ENCODE data around the gene SMAD6. TPM values are rescaled to one million over a fixed set of nuclear protein-coding genes. Genes with fewer than 3 reads are reported as not detected.

The SMAD6 gene
- total and polyA plus RNA-seq, 2 donors (not counting 1 experiment from before 2014, with no cell fraction given), result 0.03 to 0.37 TPM

- no peaks in the 10 kb centered on the region for H3K4me1 ChIP-seq (ENCODE audit: control insufficient read depth in 2 of 2, insufficient read depth in 2 of 2, low read length in 2 of 2)
- TF ChIP-seq CTCF (IDR thresholded peaks at IDR 0.05), result no peak
- TF ChIP-seq EZH2 (IDR thresholded peaks at IDR 0.05; ENCODE audit: borderline replicate concordance, insufficient read depth, low read depth, low read length, poor library complexity, severe bottlenecking), result no peak
- no peak overlapping the region for H3K27ac Mint-ChIP-seq
- ATAC-seq (ENCODE audit: low read depth), result no peak
- ChIA-PET CTCF (interaction anchor here (0.8 to 1.5 kb wide), 3 partner anchors 14 to 42 kb away, joined by 3 read pairs; no protein-coding TSS in a partner anchor), POLR2A (no interaction called here)
- peaks cover 0 to 7% (median 0%) of the 10 kb centered on the region in 4 experiments for H3K27me3 ChIP-seq (replicated peaks in 1 of 4; ENCODE audit: control extremely low read depth in 1 of 4, control insufficient read depth in 3 of 4, insufficient read depth in 4 of 4, low read length in 3 of 4)
- no peaks in the 10 kb centered on the region for H3K9me3 Mint-ChIP-seq (ENCODE audit: insufficient read depth)
- no peaks in the 10 kb centered on the region for H3K36me3 ChIP-seq (replicated peaks in 1 of 2; ENCODE audit: control extremely low read depth in 1 of 2, control insufficient read depth in 1 of 2, extremely low read depth in 1 of 2, insufficient read depth in 2 of 2, low read length in 1 of 2)
- no peak overlapping the region for H3K9ac ChIP-seq (ENCODE audit: low read length)
- no peak overlapping the region for H3K27ac ChIP-seq (ENCODE audit: low read length in 2 of 2)
- intact Hi-C loops (cut with micrococcal nuclease), result no loop called here
- H3K4me1 Mint-ChIP-seq, result no peaks in the 10 kb centered on the region
- no peak overlapping the region for H3K4me3 Mint-ChIP-seq
- H4K20me1 ChIP-seq (ENCODE audit: control insufficient read depth, insufficient read depth, low read length, poor library complexity, severe bottlenecking), result no peaks in the 10 kb centered on the region
- DNase-seq, result no peak
- no peak overlapping the region for H3K4me2 ChIP-seq (replicated peaks; ENCODE audit: low read depth, low read length, poor library complexity, severe bottlenecking)
- no peaks in the 10 kb centered on the region for H3K79me2 ChIP-seq (ENCODE audit: control insufficient read depth, insufficient read depth, low read length)
- 83% methylated on average over 2 of the region's 4 CpGs for WGBS (ENCODE audit: insufficient coverage)
- H3K27me3 Mint-ChIP-seq, result peaks cover 19% of the 10 kb centered on the region
- peaks cover 0 to 5% (median 0%) of the 10 kb centered on the region in 3 donors for H3K9me3 ChIP-seq (ENCODE audit: control extremely low read depth in 1 of 3, control insufficient read depth in 2 of 3, insufficient read depth in 1 of 3, low read length in 2 of 3)
- no peak overlapping the region for H3K4me3 ChIP-seq (ENCODE audit: control extremely low read depth in 1 of 5, extremely low read depth in 1 of 5, insufficient read depth in 1 of 5, low read depth in 2 of 5, low read length in 4 of 5)
- H2AFZ ChIP-seq (ENCODE audit: insufficient read depth, low read depth, low read length, poor library complexity, severe bottlenecking), result no peak overlapping the region
Measured at GRCh38 chr15:66809664-66810063, 107.6 kb downstream of the SMAD6 start.

- Histone ChIP-seq H3K4me2 (replicated peaks; ENCODE audit: low read depth, low read length, poor library complexity, severe bottlenecking) (no peak overlapping the region), H3K4me1 (ENCODE audit: control insufficient read depth in 2 of 2, insufficient read depth in 2 of 2, low read length in 2 of 2) (no peaks in the 10 kb centered on the region), H4K20me1 (ENCODE audit: control insufficient read depth, insufficient read depth, low read length, poor library complexity, severe bottlenecking) (no peaks in the 10 kb centered on the region), H3K27ac (ENCODE audit: low read length in 2 of 2) (no peak overlapping the region), H3K9me3 (ENCODE audit: control extremely low read depth in 1 of 3, control insufficient read depth in 2 of 3, insufficient read depth in 1 of 3, low read length in 2 of 3) (peaks cover 0 to 5% (median 0%) of the 10 kb centered on the region in 3 donors), H3K36me3 (replicated peaks in 1 of 2; ENCODE audit: control extremely low read depth in 1 of 2, control insufficient read depth in 1 of 2, extremely low read depth in 1 of 2, insufficient read depth in 2 of 2, low read length in 1 of 2) (no peaks in the 10 kb centered on the region), H2AFZ (ENCODE audit: insufficient read depth, low read depth, low read length, poor library complexity, severe bottlenecking) (no peak overlapping the region), H3K9ac (ENCODE audit: low read length) (no peak overlapping the region), H3K27me3 (replicated peaks in 1 of 4; ENCODE audit: control extremely low read depth in 1 of 4, control insufficient read depth in 3 of 4, insufficient read depth in 4 of 4, low read length in 3 of 4) (peaks cover 0 to 3% (median 0%) of the 10 kb centered on the region in 4 experiments), H3K4me3 (ENCODE audit: control extremely low read depth in 1 of 5, extremely low read depth in 1 of 5, insufficient read depth in 1 of 5, low read depth in 2 of 5, low read length in 4 of 5) (no peak overlapping the region), H3K79me2 (ENCODE audit: control insufficient read depth, insufficient read depth, low read length) (no peaks in the 10 kb centered on the region)
- DNase-seq (no peak), ATAC-seq (ENCODE audit: low read depth) (no peak)
- WGBS (ENCODE audit: insufficient coverage), result 100% methylated on average over 1 of the region's 3 CpGs
- TF ChIP-seq EZH2 (IDR thresholded peaks at IDR 0.05; ENCODE audit: borderline replicate concordance, insufficient read depth, low read depth, low read length, poor library complexity, severe bottlenecking) (no peak), CTCF (IDR thresholded peaks at IDR 0.05) (no peak)
- CTCF ChIA-PET, result interaction anchor here (1.6 kb wide), 1 partner anchor 36 kb away, joined by 6 read pairs; no protein-coding TSS in a partner anchor
- H3K27me3 Mint-ChIP-seq, result peaks cover 28% of the 10 kb centered on the region
- no peak overlapping the region for H3K4me3 Mint-ChIP-seq
- H3K9me3 Mint-ChIP-seq (ENCODE audit: insufficient read depth), result no peaks in the 10 kb centered on the region
- H3K4me1 Mint-ChIP-seq, result no peaks in the 10 kb centered on the region
- intact Hi-C loops (cut with micrococcal nuclease), result no loop called here
- POLR2A ChIA-PET, result no interaction called here
- H3K27ac Mint-ChIP-seq, result no peak overlapping the region
Measured at GRCh38 chr15:66815318-66815717, 113.3 kb downstream of the SMAD6 start.
